GM21447 (cell line): Measurements from ENCODE around the gene TCAIM.

ENCODE experiments used
- ATAC-seq: cut with Tn5 transposase; IDR thresholded peaks from one replicate; pipeline ENCODE4 v1.9.1; 2021; ENCODE audit not compliant: unreplicated experiment

The TCAIM gene

GRCh38 chr3:44338010-44338827 is at the start of gene TCAIM:
Gene TCAIM, plus strand, starts transcription at chr3:44338766. Its CDS starts 16,017 bp downstream, at chr3:44354783.
- peak; percentile 92 for ATAC-seq

- ATAC-seq, result no peak
These were observed 48.6 kb upstream of the TCAIM start for GRCh38 chr3:44289882-44290462.

- ATAC-seq, result no peak
These were observed 46.3 kb upstream of the TCAIM start for GRCh38 chr3:44292276-44292675.

GRCh38 chr3:44292947-44293346 is 45.6 kb upstream of the TCAIM start:
- ATAC-seq, result no peak

- no peak for ATAC-seq
These were observed 41.3 kb upstream of the TCAIM start for GRCh38 chr3:44297255-44297654.

DNA sequence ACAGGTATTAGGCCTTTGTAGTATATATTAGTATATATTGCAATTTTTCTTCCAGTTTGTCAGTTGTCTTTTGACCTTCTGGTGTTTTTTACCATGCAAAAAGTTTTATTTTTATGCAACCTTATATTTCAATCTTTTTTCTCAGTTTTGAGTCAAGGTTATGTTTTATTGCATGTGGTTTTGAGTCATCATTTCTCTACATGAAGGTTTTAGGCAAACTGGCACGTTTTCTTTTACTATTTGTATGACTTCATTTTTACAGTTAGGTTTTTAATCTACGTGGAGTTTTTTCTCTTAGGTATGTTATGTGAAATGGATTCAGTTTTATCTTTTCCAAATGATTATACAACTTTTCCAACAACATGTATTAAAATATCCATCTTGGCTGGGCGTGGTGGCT is 36.8 kb upstream of the TCAIM start:
- ATAC-seq, result no peak

DNA sequence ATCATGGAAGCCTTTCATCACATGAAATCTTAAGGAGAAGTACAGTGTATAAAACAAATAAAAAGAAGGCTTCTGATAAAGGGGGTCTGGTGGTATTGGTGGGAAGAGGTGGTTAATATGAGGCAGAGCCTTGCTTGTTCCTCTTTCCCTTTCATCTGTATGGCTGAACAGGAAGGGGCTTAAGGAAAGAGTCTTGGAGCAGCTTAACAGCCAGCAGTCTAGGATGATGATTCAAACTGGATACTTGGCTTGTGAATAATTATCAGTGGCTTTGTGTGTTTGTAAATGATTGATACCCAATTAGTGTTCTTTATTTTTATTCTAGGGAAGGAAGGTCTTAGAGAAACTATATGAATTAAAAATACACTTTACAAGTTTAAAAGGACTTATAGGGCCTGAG is 29.1 kb upstream of the TCAIM start:
- ATAC-seq, result no peak

- ATAC-seq, result no peak
These were observed 19.7 kb upstream of the TCAIM start for GRCh38 chr3:44318891-44319311.

DNA sequence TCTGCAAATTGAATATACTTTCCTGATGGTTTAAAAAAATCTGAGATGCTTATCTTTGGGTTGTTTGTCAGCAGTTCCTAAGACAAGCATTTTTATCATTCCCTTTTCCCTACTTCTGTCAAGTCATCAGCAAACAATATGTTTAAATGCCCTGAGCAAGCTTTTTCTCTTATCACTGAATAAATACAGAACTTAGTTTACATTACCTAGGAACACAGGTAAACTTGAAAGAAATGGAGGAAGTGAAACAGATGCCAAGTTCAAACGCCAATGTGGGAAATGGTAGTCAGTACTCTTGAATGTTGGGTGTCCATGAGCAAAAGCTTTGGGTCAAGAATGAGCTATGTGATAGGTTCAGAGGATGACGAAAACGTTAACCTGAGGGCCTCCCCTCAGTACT is 17.2 kb upstream of the TCAIM start:
- ATAC-seq, result no peak

- no peak for ATAC-seq
These were observed 15.1 kb upstream of the TCAIM start for GRCh38 chr3:44323341-44323955.

GRCh38 chr3:44324584-44324983 is 14.0 kb upstream of the TCAIM start:
- no peak for ATAC-seq

DNA sequence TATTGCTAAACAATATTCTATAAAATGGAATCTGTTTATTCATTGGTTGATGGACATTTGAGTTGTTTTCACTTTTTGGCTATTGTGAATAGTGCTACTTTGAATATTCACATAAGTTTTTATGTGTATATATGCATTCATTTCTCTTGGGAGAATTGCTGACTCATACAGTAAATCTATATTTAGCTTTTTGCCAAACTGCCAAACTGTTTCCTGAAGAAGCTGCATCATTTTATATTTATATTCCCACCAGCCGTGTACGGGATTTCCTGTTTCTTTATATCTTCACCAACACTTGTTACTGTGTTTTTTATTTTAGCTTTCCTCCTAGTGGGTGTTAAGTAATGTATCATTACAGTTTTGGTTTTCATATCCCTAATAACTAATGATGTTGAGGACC is 12.5 kb upstream of the TCAIM start:
- ATAC-seq, result no peak

- ATAC-seq, result no peak
These were observed 12.1 kb upstream of the TCAIM start for GRCh38 chr3:44326515-44326914.

DNA sequence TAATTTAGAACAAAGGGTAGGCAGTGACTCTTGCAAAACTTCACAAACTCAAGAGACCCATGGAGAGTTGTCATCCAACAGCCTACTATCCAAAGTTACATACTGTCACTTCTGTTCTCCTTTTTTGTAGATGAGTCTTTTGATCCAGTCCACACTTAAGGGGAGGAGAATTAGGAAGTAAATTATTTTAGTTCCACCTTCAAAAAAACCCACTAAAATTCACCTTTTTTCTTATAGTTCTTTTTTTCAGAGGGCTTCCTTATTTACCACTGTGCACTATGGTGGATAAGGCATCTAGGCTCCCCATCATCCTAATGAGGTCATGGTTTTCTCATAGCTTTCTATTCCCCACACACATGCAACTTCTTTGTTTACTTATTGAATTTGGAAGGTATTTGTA is 8.6 kb upstream of the TCAIM start:
- no peak for ATAC-seq

DNA sequence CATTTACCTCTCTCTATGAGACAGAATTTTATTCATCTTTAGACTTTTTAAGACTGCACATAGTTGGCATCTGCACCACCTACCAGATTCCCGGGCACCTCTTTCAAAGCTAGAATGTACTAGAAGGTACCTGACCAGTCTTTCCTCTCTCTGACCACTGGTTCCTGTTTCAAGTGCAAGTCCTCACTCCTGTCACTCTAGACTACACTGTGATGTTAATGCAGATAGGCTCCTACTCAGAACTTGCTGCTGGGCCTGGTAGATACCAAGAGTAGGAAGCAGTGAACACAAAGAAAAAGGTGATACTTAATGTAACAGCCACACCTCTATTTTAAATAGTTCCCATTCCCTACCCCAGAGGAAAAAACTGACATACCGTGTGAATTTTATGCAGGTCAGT is 8.1 kb upstream of the TCAIM start:
- no peak for ATAC-seq

GRCh38 chr3:44334326-44334725 is 4.2 kb upstream of the TCAIM start:
- no peak for ATAC-seq

- no peak for ATAC-seq
These were observed 1.2 kb upstream of the TCAIM start for GRCh38 chr3:44337248-44337785.

- no peak for ATAC-seq
These were observed 212 bp downstream of the TCAIM start for GRCh38 chr3:44338828-44339127.

DNA sequence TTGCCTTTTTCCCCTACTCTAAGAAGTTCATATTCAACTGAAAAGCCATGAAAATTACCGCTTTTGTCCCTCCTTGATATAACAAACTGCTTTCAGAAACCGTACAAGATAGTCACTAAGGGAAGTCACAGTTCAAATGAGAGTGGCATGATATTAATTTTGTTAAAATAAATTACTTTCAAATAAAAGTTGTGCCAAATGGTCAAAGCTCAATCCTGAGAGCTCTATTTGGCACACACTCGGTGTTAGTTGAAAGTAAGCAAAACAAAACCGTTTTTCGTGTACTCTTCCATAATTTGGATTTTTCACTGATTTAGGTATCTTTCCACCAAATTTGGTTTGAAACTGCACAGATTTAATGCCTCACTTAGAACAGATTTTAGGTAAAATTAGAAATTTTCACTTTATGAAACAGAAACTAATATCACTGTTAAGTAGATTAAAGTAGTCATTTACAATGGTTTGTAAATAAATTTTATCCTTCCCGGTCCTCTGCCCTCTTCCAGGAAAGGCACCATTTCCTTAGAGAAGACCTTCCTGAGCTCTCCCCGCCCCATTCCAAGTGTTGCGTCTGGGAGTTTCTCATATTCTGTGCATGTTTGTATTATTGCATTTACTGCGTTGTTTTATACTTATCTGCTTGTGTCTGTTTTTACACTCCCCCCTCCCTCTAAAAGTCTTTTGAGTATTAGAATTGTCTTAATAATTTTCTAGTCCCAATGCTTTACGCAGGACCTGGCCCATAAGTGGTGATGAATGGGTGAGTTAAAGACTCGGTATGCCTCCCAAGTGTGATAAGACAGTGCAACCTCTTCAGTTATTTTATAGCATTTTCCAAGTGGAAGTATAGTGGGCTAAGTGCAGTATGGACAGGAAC is 853 bp downstream of the TCAIM start:
- ATAC-seq, result no peak

- no peak for ATAC-seq
These were observed 1.5 kb downstream of the TCAIM start for GRCh38 chr3:44340058-44340395.

DNA sequence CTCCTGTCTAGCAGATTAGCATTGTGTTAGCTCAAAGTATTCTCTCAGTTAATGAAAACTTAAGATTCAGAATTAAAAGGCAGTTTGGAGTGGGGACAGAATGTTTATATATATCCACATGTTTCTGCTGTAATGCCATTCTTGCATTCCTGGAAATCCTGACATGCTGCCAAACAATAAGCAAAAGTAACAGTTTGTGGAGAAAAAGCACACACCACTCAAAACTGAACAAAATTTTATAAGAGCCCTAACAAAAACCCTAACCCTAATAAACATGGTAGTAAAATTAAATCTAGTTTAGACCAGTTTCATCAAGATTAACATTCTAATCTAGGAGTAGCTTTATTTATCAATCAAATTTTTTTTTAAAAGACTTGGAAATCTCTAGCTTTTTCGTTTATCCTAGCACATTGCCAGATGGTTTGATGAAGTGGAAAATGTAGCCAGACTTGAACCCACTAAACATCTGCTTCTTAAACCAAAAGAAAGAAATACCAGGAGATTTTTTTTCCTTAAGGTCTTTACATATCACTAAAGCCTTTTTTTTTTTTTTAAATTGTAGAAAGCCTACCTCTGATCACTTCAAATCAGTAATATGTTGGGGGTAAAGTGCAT is 3.7 kb downstream of the TCAIM start:
- no peak for ATAC-seq
